ENCODE results near the gene TUBGCP5. TPM values are rescaled to one million over a fixed set of nuclear protein-coding genes. Genes with fewer than 3 reads are reported as not detected.
"Not testable (repeated sequence)": the region's sequence is repeated elsewhere in the genome, so short reads cannot be mapped to it uniquely, and the experiment has no call there.

TUBGCP5 gene
- total RNA-seq, 1 experiment from 2014 or later = 31.8 TPM

- Histone ChIP-seq H3K27ac (ENCODE audit: low read depth, low read length, poor library complexity, severe bottlenecking) (no peak overlapping the region), H3K9me3 (ENCODE audit: low read depth, low read length, poor library complexity, severe bottlenecking) (no peaks in the 10 kb centered on the region), H3K4me1 (ENCODE audit: insufficient read depth, low read length, poor library complexity, severe bottlenecking) (no peaks in the 10 kb centered on the region), H3K4me3 (ENCODE audit: low read depth, low read length, poor library complexity, severe bottlenecking) (no peak overlapping the region), H3K36me3 (ENCODE audit: insufficient read depth, low read length, poor library complexity, severe bottlenecking) (no peaks in the 10 kb centered on the region), H3K27me3 (replicated peaks; ENCODE audit: insufficient read depth, low read depth, low read length, poor library complexity) (peaks cover 3% of the 10 kb centered on the region)
- intact Hi-C loops (cut with micrococcal nuclease; ENCODE audit: unreplicated experiment) = no loop called here
- no peak for DNase-seq (ENCODE audit: low spot score)
- ChIA-PET POLR2A (ENCODE audit: low non-redundant PET) (interaction anchor here (0.7 kb wide), 1 partner anchor 13 kb away, joined by 21 read pairs; no protein-coding TSS in a partner anchor), CTCF (no interaction called here)
- TF ChIP-seq, protein P1, sequence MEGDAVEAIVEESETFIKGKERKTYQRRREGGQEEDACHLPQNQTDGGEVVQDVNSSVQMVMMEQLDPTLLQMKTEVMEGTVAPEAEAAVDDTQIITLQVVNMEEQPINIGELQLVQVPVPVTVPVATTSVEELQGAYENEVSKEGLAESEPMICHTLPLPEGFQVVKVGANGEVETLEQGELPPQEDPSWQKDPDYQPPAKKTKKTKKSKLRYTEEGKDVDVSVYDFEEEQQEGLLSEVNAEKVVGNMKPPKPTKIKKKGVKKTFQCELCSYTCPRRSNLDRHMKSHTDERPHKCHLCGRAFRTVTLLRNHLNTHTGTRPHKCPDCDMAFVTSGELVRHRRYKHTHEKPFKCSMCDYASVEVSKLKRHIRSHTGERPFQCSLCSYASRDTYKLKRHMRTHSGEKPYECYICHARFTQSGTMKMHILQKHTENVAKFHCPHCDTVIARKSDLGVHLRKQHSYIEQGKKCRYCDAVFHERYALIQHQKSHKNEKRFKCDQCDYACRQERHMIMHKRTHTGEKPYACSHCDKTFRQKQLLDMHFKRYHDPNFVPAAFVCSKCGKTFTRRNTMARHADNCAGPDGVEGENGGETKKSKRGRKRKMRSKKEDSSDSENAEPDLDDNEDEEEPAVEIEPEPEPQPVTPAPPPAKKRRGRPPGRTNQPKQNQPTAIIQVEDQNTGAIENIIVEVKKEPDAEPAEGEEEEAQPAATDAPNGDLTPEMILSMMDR (conservative IDR thresholded peaks at IDR 0.05; ENCODE audit: low read depth, low read length) = no peak
- no peak for TF ChIP-seq EZH2 (IDR thresholded peaks at IDR 0.05; ENCODE audit: borderline replicate concordance, low read depth, low read length, poor library complexity, severe bottlenecking)
- BruUV-seq (replicated peaks) = no TSS peak
Measured at GRCh38 chr15:23052522-23052921, 13.2 kb upstream of the TUBGCP5 start.

DNA sequence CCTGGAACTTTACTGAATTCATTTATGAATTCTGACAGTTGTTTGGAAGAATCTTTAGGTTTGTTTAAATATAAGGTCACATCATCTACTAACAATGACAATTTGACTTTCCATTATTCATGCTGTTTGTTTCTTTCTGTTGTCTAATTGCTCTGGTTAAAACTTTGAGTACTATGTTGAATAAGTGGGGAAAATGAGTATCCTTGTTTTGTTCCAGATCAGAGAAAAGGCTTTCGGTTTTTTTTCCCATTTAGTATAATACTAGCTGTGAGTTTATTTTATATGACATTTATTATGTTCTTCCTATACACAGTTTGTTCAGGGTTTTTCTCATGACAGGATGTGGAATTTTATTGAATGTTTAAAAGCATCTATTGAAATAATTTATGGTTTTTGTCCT lies 11.3 kb upstream of the TUBGCP5 start:
- Histone ChIP-seq H3K4me1 (ENCODE audit: insufficient read depth, low read length, poor library complexity, severe bottlenecking) (no peaks in the 10 kb centered on the region), H3K36me3 (ENCODE audit: insufficient read depth, low read length, poor library complexity, severe bottlenecking) (no peaks in the 10 kb centered on the region), H3K4me3 (ENCODE audit: low read depth, low read length, poor library complexity, severe bottlenecking) (no peak overlapping the region), H3K9me3 (ENCODE audit: low read depth, low read length, poor library complexity, severe bottlenecking) (no peaks in the 10 kb centered on the region), H3K27me3 (replicated peaks; ENCODE audit: insufficient read depth, low read depth, low read length, poor library complexity) (peaks cover 3% of the 10 kb centered on the region), H3K27ac (ENCODE audit: low read depth, low read length, poor library complexity, severe bottlenecking) (no peak overlapping the region)
- no TSS peak for BruUV-seq (replicated peaks)
- intact Hi-C loops (cut with micrococcal nuclease; ENCODE audit: unreplicated experiment) = no loop called here
- ChIA-PET CTCF (no interaction called here), POLR2A (ENCODE audit: low non-redundant PET) (no interaction called here)
- TF ChIP-seq EZH2 (IDR thresholded peaks at IDR 0.05; ENCODE audit: borderline replicate concordance, low read depth, low read length, poor library complexity, severe bottlenecking) = no peak
- TF ChIP-seq, protein P1 (conservative IDR thresholded peaks at IDR 0.05; ENCODE audit: low read depth, low read length) = no peak
- DNase-seq (ENCODE audit: low spot score) = no peak

DNA sequence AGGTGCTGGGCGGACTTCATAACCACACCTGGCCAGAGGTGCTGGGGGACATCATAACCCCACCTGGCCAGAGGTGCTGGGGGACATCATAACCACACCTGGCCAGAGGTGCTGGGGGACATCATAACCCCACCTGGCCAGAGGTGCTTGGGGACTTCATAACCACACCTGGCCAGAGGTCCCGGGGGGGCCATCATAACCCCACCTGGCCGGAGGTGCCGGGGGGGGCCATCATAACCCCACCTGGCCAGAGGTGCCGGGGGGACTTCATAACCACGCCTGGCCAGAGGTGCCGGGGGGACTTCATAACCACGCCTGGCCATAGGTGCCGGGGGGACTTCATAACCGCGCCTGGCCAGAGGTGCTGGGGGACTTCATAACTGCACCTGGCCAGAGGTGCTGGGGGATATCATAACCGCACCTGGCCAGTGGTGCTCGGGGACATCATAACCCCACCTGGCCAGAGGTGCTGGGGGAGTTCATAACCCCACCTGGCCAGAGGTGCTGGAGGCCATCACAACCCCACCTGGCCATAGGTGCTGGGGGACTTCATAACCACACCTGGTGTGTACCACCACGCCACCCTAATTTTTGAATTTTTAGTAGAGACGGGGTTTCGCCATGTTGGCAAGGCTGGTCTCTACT lies 10.7 kb upstream of the TUBGCP5 start:
- H3K27me3 ChIP-seq (replicated peaks; ENCODE audit: insufficient read depth, low read depth, low read length, poor library complexity) = peaks cover 2% of the 10 kb centered on the region
- H3K27ac ChIP-seq (ENCODE audit: low read depth, low read length, poor library complexity, severe bottlenecking) = no peak overlapping the region
- no peaks in the 10 kb centered on the region for H3K9me3 ChIP-seq (ENCODE audit: low read depth, low read length, poor library complexity, severe bottlenecking)
- no TSS peak for BruUV-seq (replicated peaks)
- H3K36me3 ChIP-seq (ENCODE audit: insufficient read depth, low read length, poor library complexity, severe bottlenecking) = no peaks in the 10 kb centered on the region
- TF ChIP-seq, protein P1 (conservative IDR thresholded peaks at IDR 0.05; ENCODE audit: low read depth, low read length) = no peak
- no peak for TF ChIP-seq EZH2 (IDR thresholded peaks at IDR 0.05; ENCODE audit: borderline replicate concordance, low read depth, low read length, poor library complexity, severe bottlenecking)
- no peak for DNase-seq (ENCODE audit: low spot score)
- H3K4me3 ChIP-seq (ENCODE audit: low read depth, low read length, poor library complexity, severe bottlenecking) = no peak overlapping the region
- CTCF ChIA-PET = no interaction called here
- intact Hi-C loops (cut with micrococcal nuclease; ENCODE audit: unreplicated experiment) = no loop called here
- POLR2A ChIA-PET (ENCODE audit: low non-redundant PET) = no interaction called here
- no peaks in the 10 kb centered on the region for H3K4me1 ChIP-seq (ENCODE audit: insufficient read depth, low read length, poor library complexity, severe bottlenecking)

- BruUV-seq (replicated peaks); H3K4me3 ChIP-seq (ENCODE audit: low read depth, low read length, poor library complexity, severe bottlenecking); H3K4me1 ChIP-seq (ENCODE audit: insufficient read depth, low read length, poor library complexity, severe bottlenecking); H3K27ac ChIP-seq (ENCODE audit: low read depth, low read length, poor library complexity, severe bottlenecking); intact Hi-C loops (cut with micrococcal nuclease; ENCODE audit: unreplicated experiment); H3K9me3 ChIP-seq (ENCODE audit: low read depth, low read length, poor library complexity, severe bottlenecking); CTCF ChIA-PET; H3K36me3 ChIP-seq (ENCODE audit: insufficient read depth, low read length, poor library complexity, severe bottlenecking); DNase-seq (ENCODE audit: low spot score); H3K27me3 ChIP-seq (replicated peaks; ENCODE audit: insufficient read depth, low read depth, low read length, poor library complexity); POLR2A ChIA-PET (ENCODE audit: low non-redundant PET): not testable (repeated sequence)
Measured at GRCh38 chr15:23048572-23049282, 9.4 kb upstream of the TUBGCP5 start.

DNA sequence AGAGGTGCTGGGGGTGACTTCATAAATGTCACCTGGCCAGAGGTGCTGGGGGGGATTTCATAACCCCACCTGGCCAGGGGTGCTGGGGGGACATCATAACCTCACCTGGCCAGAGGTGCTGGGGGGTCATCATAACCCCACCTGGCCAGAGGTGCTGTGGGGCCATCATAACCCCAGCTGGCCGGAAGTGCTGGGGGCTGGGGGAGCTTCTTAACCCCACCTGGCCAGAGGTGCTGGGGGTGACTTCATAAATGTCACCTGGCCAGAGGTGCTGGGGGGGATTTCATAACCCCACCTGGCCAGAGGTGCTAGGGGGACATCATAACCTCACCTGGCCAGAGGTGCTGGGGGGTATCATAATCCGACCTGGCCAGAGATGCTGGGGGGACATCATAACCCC lies 4.6 kb upstream of the TUBGCP5 start:
- H3K36me3 ChIP-seq (ENCODE audit: insufficient read depth, low read length, poor library complexity, severe bottlenecking); H3K27me3 ChIP-seq (replicated peaks; ENCODE audit: insufficient read depth, low read depth, low read length, poor library complexity); H3K9me3 ChIP-seq (ENCODE audit: low read depth, low read length, poor library complexity, severe bottlenecking); H3K4me3 ChIP-seq (ENCODE audit: low read depth, low read length, poor library complexity, severe bottlenecking); BruUV-seq (replicated peaks); CTCF ChIA-PET; POLR2A ChIA-PET (ENCODE audit: low non-redundant PET); intact Hi-C loops (cut with micrococcal nuclease; ENCODE audit: unreplicated experiment); H3K4me1 ChIP-seq (ENCODE audit: insufficient read depth, low read length, poor library complexity, severe bottlenecking); DNase-seq (ENCODE audit: low spot score); H3K27ac ChIP-seq (ENCODE audit: low read depth, low read length, poor library complexity, severe bottlenecking): not testable (repeated sequence)
